ENCODE measurements around the gene KCNE2.

The KCNE2 gene, protein sequence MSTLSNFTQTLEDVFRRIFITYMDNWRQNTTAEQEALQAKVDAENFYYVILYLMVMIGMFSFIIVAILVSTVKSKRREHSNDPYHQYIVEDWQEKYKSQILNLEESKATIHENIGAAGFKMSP

GRCh38 chr21:34363733-34364132 is at the start of gene KCNE2:
Gene KCNE2, plus strand, starts transcription at chr21:34364006. Its CDS starts 6,473 bp downstream, at chr21:34370479.
- DNase-seq: no peak

DNA sequence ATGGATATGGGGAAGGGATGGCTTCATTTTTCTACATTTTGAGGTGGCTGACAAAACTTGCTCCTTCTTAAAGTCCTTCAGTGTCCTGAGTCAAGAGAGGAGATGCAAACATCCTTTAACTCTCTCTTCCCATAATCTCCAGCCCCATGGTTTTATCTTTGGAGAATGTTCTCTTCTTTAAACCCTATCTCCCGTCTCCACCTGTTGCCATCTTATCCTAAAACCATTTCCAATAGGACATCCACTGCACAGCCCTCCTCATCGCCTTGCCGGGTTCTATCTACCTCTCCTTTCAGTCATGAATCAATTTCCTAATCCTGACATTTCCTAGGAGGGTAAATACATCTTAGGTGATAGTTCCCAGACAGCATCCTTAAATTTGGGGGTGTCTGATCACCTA is 44.2 kb upstream of the KCNE2 start:
- DNase-seq: no peak

DNA sequence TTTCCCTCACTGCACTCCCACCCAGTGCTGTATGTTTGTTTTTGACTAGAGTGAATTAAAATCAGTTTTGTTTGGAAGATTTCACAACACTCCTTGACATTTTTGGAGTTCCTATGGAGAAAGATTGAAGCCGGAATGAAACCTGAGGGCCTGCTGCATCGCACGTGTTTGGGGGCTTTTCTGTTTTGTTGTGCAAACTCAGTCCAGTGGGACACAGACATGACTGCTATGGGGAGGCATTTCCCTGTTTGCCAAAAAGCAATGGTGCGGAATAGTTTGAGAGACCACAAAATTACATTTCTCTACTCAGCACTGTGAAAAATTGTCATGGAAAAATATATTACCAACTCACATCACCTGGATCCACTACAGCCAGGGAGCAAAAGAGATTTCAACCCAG is 43.8 kb upstream of the KCNE2 start:
- DNase-seq: no peak

- DNase-seq: peak; percentile 22
These were observed 33.8 kb upstream of the KCNE2 start for GRCh38 chr21:34330055-34330454.

DNA sequence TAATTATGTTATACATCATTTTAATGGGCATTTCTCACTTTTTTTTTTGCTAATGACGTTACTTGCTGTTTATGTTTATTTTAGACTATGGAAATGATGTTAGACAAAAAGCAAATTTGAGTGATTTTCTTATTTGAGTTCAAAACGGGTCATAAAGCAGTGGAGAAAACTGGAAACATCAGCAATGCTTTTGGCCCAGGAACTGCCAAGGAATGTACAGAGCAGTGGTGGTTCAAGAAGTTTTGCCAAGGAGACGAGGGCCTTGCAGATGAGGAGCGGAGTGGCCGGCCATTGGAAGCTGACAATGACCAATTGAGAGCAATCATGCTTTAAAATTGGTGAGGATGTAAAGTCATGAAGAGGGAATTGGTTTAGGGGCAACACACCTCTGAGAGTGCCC is 32.1 kb upstream of the KCNE2 start:
- no peak for DNase-seq

DNA sequence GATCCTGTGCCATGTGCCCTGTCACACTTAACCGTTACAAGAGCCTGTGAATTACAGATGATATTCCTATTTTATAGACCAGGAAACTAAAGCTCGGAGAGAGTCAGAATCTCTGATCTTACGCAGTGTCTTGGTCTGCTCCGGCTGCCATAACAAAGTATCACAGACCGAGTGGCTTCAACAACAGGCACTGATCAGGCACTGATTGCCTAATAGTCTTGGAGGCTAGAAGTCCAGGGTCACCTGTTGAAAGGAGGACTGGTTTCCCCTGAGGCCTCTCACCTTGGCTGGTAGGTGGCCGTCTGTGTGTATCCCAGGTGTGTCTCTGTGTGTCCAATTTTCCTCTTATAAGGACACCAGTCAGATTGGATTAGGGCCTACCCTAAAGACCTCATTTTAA is 31.5 kb upstream of the KCNE2 start:
- DNase-seq: no peak

DNA sequence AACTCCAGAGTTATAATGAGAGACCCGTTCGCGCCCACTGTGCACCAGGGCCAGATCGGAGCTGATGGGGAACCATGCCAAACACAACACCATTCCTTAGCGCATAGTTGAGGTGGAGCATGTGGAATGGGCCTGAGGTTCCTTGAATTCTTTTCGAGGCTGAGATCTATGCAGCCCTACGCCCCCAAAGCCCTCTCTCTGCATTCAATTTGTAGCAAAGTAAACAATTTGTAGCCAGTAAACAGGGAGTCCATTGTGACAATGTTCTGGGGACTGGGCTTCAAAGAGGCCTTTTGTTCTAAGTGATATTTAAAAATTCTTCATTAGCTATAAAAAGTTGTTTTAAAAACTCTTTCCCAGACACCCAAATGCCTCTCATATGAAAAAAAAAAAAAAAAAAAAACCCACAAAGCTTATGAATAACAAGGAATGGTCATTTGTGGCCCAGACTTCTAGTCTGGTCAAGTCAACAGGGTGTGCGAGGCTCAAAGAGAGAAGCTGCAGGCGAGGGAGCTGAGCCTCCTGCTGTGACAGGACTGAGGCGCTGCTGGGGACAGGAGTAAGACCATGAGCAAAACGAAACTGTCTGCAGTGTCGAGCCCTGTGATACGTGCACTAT is 30.6 kb upstream of the KCNE2 start:
- no peak for DNase-seq

DNA sequence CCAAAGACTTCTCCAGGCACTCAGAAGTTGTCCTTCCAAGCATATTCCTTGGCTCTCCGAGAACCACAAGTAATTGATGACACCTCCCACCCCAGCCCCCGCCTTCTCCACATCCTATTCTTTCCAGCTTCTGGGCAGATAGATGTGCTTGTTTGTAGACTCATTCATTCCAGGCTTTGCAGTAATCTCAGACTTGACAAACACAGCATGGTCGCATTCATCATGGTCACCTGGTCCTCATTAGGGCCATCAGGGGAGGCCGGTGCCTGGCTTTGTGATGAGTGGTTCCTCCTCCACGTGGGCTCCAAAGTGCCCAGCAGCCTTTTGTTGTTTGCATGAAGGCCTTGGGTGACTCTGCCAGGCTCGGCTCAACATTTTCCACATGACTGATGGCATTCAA is 28.5 kb upstream of the KCNE2 start:
- DNase-seq: no peak

DNA sequence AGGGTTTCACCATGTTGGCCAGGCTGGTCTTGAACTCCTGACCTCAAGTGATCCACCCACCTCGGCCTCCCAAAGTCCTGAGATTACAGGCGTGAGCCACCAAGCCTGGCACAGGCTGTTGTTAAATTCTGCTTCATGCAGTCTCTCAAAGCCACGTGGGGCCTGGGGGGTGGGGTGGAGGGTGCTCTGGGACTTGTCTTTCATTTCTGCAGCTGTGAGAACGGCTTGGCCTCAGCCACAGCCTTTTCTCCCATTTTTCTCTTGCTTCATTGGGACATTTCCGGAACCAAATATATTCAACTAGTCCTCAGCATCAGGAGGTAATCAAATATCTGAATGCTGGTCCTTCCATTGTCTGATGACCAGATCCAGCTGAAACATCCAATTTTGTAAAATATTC is 27.6 kb upstream of the KCNE2 start:
- no peak for DNase-seq

DNA sequence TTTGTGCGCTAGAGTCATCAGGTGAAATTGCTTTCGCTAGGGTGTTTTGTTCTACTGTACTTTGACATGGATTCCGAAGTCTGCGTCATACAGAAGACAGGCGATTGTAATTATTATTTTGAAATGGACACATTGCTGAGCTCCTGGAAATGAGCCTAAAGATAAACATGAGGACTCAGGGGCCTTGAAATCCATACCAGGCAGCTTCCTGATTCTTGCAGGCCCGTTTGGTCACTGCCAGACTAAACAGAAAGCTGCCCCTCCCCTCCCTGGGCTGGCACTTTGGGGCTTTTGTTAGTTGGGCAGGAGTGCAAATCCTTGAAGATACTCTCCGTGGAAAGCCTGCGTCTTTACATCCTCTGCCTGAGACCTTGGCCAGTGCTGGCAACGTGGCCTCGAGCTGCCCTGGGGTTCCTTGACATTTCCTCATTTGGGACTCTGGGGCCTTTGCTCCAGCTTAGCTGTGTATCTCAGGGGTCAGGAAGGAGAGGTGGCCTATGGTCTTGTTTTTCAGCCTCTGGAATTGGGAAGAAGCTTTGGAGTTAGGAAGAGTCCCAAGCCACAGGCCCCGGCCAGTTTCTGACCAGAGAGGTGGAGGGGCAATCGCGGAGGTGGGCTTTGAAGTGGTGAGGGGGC is 26.9 kb upstream of the KCNE2 start:
- DNase-seq: no peak

GRCh38 chr21:34337741-34338140 is 26.1 kb upstream of the KCNE2 start:
- DNase-seq: no peak

DNA sequence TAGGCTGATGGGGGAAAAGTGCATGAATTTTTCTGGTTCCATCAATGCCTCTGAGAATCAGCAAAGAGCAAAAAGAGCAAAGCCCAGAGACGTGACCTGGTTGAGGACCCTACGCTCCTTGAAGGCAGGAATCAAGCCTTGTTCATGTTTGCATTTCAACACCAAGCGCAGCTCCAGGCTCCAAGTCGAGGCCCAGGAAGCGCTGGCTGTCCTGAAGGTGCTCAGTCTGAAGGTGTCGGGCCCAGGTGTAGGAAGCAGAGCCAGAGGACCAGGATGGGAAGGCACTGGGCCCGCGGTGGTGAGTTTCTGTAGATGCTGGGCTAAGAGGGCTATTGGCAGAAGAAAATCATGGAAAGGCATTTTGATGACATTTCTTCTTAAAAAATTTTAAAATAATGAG is 25.6 kb upstream of the KCNE2 start:
- DNase-seq: no peak

GRCh38 chr21:34340061-34340460 is 23.7 kb upstream of the KCNE2 start:
- DNase-seq: no peak

DNA sequence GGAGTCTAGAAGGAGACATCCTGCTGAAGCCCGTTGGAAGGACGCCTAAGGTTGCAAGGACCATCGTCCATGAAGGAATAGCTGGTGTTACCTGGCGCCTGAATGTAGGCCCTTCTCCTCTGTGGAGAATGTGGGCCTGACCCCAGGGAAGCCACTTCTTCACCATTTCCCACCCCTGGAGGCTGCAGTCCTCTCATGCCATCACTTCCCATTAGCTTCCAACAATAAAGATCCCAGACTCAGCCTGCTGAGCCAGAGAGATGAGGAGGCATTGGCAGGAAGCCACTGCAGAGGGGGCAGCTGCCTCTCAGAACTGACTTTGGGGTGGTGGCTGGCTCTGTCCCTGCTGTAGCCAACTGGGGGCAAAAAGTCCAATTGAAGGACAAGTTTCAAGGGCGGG is 21.3 kb upstream of the KCNE2 start:
- no peak for DNase-seq

DNA sequence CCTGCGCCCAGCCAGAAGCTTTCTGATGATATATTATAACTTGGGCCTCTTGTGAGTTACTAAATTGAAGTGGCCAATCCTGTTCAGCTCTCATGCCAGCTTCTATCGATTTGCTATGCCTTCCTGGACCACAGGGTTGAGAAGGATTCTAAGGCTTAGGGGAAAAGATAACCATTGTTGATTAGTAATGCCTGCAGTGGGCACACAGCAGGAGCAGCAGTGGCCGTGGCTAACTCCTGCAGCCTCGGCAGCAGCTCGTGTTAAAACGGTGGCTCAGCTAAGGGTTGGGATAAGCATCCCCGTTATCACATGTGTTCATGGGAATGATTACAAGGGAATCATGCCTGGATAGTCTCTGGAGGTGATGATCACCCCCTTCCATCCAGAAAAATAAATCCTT is 20.5 kb upstream of the KCNE2 start:
- DNase-seq: no peak

DNA sequence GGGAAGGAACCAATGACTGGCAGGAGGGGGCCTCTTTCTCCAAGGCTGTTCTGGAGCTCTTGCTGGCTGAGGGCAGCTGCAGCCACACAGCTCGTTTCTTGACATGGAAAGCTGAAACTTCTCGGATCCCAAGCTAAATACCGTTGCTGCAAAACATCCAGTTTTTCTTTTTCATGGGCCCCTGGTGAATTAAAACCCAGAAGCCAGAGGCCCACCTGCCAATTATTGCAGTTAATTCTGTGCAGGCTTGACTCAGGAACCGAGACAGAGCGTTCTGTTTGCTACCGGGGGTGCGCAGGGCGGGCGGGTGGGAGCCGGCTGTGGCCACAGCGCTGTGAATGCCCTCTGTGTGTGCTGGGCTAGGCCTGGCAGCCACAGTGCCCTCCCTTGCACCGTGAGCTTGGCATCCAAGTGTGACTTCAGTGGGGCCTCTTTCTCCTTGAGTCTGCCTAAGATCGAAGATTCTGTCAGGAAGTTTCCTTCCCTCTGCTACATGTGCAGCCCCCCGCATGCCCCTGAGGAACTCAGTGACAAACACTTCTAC is 19.9 kb upstream of the KCNE2 start:
- DNase-seq: no peak

DNA sequence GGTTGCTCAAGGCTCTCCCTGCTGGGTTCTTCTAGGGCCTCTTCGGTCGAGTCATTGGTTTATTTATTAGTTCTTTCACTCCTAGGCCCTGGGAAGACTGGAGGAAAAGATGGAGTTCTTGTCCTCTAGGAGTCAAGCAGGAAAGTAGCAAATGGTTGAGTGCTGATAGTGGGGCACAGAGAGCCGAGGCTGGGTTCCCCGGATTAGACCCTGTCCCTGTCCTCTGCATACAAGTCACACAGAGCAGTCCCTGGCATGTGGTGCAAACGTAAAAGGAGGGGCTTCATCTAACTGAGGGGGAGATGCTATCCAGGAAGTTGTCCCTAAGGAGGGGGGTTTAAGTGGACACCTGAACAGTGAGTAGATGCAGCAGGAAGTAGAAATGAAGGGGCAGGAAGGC is 19.2 kb upstream of the KCNE2 start:
- no peak for DNase-seq

DNA sequence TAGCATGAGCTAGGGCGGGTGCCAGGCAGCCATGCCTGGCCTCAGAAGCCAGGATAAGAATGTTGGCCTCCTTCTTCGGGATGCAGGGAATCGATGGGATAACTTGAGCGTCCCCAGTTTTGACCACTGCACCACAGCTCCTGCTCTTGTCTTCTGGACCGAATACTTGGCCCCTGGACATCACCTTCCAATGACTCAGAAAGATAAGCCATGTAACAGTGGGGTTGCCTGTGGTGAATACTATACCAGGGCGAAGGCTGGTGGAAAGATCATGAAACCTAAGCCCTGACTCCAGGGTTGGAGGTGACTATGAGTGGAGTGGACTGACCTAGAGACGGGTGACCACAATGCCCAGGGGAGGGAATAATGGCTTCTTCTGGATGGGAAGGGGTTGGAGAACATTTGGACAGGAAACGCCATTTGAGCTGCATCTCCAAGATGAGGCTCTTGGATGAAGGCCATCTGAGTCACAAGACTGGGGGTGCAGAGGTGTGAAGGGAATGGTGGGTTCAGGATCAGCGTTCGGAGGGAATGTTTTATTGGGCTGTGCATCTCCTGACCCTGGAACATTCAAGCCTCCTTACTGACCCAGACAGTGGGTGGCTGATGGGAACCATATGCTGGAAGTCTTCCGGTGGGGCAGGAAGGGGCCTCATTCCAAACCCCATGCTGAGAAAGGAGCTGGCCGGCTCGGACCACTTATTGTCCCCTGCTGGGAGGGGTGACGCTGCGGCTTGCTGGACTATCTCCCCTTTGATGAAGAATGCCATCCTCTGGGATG is 18.5 kb upstream of the KCNE2 start:
- DNase-seq: no peak

DNA sequence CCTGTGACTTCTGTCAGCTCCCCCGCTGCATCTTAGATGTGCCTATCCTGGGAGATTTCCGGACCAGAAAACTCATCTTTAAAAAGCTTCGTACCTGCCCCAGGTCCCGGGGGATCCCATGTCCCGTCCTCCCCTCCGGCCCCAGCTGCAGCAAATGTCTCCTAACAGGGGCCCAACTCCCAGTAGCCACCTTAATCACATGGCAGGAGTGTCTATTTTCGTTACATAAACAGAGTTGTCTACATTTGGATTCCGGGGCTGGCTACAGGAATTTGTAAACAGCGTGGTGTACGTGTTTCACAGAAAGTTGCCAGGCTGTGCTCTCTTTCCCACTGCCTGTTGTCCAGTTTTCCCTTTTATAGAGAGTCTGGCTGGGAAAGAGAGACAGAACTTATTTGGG is 17.9 kb upstream of the KCNE2 start:
- DNase-seq: no peak

DNA sequence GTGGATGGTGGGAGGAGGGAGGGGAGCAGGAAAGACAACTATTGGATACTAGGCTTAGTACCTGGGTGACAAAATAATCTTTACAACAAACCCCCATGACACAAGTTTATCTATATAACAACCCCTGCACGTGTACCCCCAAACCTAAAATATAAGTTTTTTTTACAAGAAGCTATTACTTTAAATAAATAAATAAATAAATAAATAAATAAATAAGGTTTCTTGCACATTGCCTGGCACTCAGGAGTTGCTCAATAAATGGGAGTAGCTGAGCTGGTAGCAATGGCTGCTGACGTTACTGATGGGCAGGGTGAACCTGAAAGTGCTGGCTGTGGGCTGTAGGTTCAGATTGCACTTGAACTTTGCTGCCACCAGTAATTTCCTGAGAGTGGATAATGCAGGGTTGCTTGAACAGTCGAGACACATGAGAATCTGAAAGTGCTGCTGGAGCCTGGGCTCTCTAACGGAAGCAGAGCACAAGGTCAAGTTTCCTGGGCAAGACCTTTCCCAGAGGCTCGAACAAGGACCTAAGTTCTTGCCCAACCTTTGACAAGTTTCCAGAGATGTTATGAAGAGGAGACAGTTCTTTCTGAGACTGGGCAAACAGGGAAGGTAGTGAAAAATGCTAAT is 14.8 kb upstream of the KCNE2 start:
- DNase-seq: no peak

DNA sequence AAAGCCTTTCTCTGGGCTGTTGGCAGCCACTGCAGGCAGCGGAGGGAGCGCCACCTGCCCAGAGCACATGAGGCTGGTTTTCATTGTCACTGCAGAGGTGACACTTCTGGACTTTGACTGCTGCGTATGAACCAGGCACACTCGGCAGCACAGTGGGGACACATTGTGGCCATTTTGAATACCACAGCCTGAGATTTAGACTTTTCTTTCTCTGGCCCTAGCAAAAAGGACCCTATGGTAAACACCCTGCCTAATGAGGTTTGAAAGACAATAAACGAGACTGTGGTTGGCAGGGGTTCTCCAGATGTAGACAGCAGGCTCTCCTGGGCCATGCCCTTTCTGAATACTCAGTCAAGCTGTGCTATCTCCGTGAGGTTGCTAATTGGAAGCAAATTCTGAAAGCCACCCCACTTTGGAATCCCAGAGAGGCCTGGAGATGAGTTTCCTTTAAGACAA is 12.0 kb upstream of the KCNE2 start:
- DNase-seq: peak; percentile 79

DNA sequence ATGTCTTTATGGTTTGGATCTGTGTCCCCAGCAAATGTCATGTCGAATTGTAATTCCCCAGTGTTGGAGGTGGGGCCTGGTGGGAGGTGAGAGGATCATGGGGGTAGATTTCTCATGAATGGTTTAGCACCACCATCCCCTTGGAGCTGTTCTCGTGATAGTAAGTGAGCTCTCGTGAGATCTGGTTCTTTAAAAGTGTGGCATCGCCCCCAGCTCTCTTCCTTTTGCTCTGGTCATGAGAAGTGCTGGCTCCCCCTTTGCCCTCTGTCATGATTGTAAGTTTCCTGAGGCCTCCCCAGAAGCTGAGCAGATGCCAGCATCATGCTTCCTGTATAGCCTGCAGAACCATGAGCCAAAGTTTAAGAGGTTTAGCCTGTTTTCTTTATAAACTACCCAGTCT is 11.2 kb upstream of the KCNE2 start:
- no peak for DNase-seq

DNA sequence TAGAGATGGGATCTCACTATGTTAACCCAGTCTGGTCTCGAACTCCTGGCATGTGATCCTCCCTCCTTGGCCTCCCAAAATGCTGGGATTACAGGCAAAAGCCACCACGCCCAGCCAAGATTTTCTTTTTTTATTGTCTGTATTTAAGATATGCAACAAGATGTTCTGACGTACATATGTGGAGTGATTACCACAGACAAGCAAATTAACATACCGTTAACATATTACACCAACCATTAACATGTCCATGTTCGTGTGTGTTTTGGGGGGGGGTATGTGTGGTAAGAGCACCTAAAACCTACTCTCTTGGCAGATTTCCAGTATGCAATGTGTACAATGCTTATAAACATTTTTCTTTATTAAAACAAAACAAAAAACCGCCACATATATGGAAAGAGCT is 10.6 kb upstream of the KCNE2 start:
- DNase-seq: no peak
